NCI-H345 treated with DMSO at 0.1 percent for 48 hours (cell line): Measurements from ENCODE around the gene ATXN10.

Experiments used
- DNase-seq: peaks from one replicate; lab custom pipeline; 2025; ENCODE audit not compliant: unreplicated experiment; lab: John Stamatoyannopoulos, UW

The ATXN10 gene

DNA sequence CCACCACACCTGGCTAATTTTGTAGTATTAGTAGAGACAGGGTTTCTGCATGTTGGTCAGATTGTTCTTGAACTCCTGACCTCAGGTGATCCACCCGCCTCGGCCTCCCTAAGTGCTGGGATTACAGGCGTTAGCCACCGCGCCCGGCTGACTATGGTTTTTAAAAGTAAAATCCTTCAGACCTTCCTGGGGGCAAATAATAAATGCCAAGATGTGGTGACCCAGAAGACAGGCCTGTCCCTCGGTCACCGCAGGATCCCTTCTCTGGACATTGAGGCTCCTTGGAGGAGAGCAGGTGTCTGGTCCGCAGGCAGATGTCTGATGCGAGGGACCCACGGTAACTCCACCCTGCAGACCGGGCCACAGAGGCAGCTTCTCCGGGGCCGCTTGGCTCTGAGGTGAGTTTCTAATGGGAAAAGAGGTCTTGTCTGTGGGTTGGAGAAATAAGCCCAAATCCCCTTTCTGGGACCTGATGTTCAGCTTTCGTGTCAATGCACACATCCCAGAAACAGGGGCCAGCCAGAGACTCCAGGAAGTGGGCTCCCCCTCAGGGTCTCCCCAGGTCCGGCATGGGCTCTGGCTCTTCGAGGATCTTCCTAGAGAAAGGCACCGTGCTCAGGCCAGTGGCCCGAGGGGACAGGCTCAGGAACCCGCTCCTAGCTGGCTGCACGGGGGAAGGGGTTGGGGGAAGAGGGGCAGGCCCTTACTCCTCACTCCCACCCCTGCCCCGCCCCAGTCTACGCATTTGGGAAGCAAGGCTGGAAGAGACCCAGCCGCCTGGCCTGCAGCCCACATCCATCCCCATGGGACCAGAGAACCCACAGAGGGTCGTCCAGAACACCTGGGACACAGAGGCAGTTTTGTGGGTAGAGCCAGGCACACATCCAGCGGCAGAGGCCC is 204.8 kb downstream of the ATXN10 start:
- no peak for DNase-seq

DNA sequence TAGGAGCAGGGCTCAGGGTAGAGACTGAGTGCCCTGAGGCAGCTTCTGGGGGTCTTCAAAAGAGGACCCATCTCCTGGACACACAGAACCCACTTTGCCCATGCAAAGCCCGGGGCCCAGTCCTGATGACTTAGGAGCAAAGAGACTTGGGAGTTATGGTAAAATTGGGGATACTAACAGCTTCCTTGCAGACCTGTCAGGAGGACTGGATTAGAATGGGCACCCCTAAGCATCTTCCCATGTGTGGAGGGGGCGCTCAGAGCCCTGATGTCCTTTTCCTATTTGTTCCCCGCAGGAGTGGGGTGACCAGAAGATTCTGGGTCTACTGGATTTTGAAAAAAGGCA is 205.4 kb downstream of the ATXN10 start:
- no peak for DNase-seq

DNA sequence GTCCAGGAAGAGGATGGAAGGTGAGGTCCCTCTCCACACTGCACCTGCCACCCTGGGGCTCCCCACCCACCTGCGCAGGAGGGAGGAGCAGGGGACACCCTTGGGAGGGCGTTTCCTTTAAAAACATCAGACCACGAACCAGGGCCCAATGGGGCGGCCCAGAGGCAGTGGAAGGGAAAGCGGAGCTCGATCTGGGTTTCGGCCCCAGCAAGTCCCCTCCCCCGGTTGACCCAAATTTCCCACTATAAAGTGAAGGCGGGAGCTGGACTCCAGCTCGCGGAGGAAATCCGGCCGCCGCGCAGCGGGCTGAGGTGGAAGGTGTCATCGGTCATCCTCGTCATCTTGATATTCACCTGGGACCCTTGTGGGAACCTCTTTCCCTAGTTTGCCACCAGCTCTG is 206.0 kb downstream of the ATXN10 start:
- DNase-seq: no peak

DNA sequence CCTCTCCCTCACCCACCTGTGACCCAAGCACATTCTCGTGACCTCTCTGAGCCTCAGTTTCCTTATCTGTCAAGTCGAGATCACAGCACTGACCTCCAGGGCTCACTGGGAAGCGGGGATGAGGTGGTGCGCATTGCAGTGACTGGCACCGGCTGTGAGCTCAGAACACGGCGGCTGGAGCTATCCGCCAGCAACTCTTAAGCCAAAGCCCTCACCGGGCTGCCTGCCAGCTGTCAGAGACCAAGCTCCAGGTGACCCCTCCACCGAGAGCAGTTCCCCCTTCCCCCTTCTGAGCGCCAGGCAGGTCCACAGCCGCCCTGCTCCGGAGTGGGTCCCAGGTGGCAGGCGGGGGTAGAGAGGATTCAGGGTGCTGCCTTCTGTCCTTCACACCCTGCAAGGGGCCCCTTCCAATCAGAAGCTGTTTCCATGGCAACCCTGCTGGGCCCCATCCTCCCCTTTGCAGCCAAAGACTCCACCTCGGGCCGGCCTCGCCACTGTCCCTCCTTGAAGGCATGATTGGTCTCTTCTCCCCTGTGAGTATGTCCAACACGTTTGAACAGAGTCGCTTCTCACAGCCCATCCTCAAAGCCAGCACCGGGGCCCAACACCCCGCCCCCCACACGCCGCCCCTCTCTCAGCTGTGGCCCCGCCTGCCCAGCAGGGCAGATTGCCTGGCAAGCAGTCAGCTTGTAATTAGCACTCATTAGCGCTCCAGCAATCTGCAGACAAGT is 206.6 kb downstream of the ATXN10 start:
- DNase-seq: no peak

DNA sequence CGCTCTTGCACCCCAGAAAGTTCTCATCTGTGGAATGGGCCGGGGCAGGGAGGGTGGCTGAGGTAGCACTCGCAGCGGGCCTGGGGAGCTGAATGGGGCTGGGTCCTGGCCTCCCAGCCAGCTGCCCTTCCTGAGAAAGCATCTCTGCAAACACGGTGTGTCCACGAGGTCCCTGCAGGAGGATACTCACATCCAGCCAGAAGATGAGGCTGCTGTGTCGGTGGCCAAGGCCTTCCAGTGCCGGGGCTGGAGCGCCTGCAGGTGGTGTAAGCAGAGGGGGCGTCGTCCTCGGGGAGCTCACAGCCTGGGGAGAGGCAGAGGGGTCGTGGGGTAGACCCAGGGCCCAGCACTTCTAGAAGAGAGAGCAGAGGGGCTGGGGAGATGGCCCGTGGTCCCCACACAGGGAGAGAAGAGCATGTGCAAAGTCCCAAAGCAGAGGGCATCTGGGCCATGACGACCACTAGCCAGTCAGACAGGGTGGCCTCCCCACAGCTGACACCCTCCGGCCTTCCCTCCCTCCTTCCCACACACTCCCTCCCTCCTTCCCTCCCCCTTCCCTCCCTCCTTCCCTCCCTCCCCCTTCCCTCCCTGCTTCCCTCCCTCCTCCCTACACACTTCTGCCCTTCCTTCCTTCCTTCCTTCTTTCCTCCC is 207.4 kb downstream of the ATXN10 start:
- no peak for DNase-seq

DNA sequence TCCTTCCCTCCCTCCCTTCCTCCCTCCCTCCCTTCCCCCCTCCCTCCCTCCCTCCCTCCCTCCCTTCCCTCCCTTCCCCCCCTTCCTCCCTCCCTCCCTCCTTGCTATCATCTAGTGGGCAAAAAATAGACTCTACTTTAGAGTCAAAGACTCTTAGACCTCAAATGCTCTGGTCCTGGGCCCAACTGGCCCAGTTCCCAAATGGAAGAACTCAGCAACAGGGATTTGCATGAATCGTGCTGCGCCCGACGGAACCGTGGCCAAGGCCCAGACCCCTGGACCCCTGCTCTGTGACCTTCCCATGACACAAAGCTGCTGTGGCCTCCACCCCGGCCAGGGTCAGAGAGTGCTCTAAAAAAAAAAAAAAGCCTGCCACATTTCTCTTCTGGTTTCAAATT is 207.9 kb downstream of the ATXN10 start:
- no peak for DNase-seq

DNA sequence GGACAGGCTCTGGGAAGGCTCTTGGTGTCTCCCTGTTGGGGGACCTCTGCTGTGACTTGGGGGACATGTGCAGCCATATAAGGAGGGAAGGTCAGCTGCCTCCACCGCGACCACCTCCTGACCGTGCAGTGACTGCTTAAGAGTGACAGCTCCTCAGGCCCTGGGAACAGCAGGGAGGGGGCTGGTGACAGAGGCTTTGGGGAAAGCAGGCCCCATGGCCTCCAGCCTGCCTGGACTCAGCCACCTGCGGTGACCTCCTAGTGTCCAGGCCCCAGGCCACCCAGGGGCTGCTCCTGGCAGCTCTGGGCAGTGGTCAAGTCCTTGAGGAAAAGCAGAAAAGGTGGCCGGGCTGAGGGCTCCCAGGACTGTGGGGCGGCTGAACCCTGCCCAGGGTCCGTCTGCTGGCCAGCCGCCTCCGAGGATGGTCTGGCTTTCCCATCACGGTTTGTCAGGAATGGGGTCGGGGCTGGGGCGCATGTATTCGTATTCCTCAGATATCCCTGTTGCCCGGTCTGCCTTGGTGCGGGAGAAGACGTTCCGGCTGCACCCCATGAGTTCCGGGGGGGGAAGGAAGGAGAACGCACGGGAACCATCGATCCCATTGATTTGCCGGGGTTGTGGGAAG is 208.6 kb downstream of the ATXN10 start:
- no peak for DNase-seq

DNA sequence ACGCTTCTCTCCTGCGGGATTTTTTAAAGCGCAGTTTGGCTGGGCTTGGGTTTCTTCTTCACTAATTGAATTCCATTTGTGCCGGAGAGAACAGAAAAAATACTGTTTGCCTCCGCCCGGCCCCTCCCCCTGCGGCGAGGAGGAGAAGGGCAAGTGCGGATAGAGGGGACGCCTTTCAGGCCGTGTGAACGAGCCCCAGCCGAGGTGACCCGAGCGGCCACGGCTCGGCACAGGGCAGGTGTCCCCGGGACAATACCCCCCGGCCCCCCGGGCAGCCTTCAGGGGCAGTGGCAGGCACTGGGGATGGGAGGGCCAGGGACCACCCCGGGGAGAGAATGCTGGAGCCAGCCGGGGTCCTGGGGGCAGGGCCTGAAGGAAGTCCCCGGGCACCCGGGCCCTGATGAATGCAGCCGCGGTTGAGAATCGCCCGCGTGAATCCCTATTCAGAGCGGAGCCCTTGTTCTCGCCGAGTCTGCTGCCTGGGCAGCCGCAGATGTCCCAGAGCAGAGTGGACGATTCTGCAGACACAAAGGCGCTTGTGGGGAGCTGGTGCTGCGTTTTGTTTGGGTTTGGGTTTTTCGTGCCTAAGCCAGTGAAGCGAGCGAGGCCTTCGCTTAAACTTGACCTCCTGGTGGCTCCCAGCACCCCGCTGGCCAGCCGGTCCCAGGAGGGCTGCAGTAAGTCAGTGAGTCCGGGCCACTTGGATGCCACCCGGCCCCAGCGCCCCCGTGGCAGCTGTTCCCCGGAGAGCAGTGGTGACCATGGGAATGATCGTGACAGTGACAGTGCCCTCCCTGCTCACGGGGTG is 209.3 kb downstream of the ATXN10 start:
- no peak for DNase-seq

DNA sequence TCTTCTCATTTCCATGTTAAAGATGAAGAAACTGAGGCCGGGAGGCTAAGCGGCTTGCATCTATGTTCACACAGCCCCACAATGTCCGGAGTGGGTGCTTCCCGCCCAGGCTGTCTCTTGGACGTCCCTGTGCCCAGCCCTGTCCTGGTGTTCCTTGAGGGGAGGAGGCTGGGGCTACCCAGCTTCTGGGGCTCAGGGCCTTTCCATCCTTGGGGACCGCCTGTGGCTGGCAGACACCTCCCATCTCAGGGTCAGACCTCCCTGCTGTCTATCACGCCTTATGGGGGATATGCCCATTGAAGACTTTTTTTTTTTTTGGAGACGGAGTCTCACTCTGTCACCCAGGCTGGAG is 209.9 kb downstream of the ATXN10 start:
- no peak for DNase-seq

DNA sequence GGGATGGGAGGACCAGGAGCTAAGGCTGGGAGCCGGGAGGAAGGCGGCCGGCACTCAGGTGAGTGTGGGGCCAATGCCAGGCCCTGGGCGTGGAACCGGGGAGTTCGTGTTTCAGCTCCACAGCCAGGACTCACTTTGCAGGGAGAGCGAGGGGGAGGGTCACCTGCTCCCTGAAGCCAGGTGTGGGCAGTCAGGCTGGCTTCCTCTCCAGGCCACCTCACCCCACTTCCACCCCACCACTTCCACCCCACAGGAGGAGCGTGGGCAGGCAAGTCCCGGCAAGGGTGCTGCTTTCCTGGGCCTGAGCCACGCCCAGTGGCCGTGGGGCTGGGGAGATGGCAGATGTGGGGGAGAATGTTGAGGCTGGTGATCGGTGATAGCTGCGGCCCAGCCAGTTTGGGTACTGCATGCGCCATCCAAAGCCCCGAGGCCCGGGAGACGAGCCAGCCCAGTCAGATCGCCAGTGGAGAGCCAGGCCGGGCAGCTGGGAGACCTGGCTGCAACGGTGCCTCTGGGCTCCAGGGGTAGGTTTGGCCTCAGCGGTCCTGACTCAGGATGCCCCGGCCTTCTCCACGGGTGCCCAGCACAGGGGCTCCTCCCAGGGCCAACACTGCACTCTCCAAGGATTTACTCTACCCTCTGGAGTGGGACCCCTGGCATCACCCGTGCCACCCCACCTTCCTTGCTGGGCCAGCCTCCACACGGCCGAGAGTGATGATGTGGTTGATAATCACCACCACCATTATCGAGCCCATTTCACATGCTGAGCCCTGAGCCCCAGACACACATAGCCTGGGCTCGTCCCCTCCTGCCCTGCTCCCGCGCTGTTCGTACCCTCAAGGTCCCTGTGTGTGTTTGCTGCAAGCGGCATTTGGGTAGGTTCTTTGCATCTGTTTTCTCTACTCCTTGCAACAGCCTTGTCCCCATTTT is 211.5 kb downstream of the ATXN10 start:
- no peak for DNase-seq

DNA sequence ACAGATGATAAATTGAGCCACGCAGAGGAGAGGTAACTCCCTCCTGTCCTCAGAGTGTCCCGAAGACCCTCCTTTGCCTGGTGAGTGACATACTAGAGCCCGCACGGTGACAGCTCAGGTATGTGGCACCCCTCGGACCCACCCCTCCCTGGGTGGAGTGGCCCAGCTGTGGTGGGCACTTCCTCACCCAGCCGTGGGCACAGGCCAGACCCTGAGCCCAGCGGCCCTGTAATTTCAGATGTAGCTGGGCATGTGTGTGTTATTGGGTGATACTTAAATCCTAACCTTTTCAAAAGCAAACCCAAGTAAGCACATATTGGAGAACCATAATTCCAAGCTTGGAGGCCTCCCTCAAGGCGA is 212.2 kb downstream of the ATXN10 start:
- DNase-seq: no peak

DNA sequence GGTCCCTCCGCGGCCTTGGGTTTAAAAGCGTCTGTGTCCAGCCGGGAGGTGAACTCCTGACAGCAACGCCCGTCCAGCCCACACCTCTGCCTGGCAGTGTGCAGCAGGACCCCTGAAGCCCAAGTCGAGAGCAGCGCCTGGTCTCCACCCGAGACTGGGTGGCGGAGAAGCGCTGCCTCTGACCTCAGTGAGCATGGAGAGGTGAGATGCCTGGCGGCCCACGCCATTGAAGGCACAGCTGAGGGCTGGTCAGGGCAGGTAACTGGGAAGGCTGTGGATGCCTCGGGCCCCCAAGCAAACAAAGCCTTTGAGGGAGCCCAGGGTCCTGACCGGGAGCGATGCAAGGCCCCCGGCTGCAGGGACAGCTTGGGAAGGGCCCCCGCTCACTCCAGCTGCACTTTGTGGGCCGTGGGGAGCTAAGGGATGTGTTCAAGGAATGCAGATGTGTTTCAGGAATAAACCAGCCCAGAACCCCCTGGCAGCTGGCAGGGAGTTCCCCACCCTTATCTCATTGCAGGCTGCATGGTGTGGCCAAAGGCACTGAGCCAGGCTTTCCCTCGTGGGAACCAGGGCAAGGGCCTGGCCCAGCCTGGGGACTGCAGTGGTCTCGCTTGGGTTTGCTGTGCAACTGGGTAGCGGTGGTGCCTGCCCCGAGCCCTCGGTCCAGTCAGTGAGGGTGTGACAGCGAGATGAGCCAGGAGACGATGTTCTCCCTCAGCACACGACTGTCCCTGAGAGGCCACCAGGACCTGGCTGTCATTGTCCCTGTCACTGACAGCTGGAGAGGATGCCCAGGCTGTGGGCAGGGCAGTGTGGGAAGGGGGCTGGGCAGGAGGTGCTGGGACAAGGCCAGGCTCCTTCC is 212.8 kb downstream of the ATXN10 start:
- DNase-seq: no peak

DNA sequence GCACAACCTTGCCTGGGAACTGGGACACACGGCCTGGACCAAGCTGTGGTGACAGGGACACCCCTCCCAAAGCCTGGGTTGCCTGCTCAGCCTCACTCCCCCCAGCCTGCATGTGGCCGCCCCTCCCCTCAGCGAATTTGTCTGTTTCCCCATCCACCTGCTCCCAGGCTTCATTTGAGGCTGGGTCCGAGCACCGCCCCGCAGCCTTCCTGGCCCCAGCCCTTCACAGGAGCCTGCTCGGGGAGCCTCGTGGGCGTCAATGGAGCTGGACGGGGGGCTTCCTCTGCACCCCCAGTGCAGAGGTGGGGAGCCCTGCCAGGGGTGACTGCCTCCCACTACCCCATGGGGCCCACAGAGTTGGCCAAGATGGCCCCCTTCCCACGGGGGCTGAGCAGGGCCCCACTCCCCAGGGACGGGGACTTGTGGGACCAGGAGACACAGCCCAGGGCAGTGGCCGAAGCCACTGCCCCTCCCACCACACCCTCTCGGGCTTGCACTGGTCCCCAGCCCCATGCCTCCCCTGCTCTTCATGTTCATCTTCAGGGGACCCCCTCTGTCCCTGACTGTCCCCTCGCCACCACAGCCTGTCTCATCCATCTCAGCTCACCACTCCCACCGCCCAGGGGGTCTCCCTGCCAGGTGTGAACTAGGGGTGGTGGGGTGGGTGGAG is 213.7 kb downstream of the ATXN10 start:
- no peak for DNase-seq

DNA sequence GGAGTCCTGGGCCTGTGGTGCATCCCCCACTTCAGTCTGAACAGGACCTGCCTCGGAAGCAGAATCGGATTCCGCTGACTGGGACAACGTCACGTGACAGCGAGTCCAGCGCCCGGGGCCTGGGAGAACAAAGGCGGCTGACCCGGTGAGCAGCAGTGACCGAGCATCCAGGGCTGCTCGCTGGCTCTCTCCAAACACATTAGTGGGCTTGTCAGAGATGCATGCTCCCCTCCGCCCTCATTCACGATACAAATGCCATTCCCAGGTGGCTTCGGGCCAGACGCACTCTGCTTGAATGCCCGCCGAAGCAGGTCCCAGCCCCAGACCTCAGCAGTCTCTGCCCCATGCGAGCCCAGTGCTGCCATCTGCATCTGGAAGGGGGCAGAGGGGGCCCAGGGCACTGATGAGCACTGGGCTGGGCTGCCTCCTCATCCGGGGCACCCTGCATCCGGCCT is 214.3 kb downstream of the ATXN10 start:
- no peak for DNase-seq

DNA sequence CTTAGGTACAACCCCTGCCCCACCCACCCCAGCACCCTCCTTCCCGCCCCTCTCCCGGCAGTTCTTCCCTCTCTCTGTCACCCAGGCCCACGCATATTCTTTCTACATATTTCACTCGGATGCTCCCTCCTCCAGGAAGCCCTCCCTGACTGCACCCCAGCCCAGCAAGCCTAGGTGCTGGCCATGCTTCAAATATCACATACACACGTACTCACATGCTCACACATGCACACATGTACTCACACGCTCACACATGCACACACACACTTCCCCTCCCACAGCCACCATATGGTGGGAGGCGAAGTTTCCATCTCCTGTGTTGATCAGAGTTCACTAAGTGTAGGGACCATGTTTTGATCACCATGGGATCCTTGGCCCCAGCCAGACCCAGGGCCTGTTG is 214.9 kb downstream of the ATXN10 start:
- no peak for DNase-seq

DNA sequence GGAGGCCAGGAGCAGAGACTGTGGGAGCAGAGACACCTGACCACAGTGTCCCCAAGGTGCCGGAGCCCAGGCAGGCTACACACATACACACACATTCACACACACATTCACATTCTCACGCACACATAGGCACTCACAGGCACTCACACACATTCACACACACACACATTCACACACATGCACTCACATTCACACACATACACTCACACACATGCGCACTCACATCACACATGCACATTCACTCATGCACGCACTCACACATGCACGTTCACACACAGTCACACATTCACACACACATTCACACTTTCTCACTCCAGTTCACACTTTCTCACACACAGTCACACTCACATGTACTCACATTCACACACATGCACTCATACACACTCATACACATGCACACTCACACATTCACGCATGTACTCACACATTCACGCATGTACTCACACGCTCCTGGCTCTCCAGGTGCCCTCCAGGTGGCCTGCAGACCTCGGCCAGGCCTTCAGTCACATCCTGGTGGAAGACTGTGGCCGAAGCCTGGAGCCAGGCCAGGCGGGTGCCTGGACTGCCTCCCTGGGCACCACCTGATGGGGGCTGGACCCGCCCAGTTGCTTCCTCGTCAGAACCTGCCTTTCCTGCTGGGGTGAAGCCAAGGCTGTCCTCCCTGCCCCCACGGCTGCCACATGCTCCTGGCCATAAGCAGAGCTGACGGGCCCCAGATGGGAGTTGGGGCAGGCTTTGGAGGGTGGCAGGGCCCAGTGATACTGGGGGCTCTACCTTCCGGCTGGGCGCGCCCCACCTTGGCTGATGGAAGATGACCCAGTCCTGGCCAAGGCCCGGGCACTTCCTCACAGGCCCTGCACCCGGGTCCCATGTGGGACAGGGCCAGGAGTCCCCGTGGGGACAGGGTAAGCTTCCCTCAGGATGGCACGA is 215.8 kb downstream of the ATXN10 start:
- no peak for DNase-seq
